WTC11 (cell line): Measurements from ENCODE around the gene RPN2. TPM values are rescaled to one million over a fixed set of nuclear protein-coding genes. Genes with fewer than 3 reads are reported as not detected.

Source experiments
- ATAC-seq: fragments of 200-7000 bp; cut with Tn5 transposase; 2 replicates; pipeline ENCODE4 v1.10.0; 2021; ENCODE audit warnings: mild to moderate bottlenecking, moderate library complexity
- CTCF ChIA-PET: fragments of 300-600 bp; sonication (Branson Sonifier 250); formaldehyde crosslinking; loops from one replicate; lab custom pipeline; 2021; ENCODE audit warnings: antibody characterized with exemption; lab: Charles Lee
- POLR2A ChIA-PET: fragments of 350-600 bp; sonication (Branson Sonifier 250); formaldehyde crosslinking; loops from one replicate; lab custom pipeline; 2021; ENCODE audit warnings: antibody characterized with exemption; lab: Charles Lee
- DNase-seq: peaks from one replicate; pipeline ENCODE4 v3.0.0; 2021; ENCODE audit warnings: low spot score
- H3K27ac Mint-ChIP-seq: 2 replicates; pipeline ENCODE4 v1.8.0; 2021; ENCODE audit warnings: mixed read lengths
- H3K27me3 Mint-ChIP-seq: 2 replicates; pipeline ENCODE4 v1.8.0; 2021; ENCODE audit warnings: low read depth, mild to moderate bottlenecking, moderate library complexity, mixed read lengths
- H3K36me3 Mint-ChIP-seq: 2 replicates; pipeline ENCODE4 v1.8.0; 2021; ENCODE audit warnings: mixed read lengths
- H3K4me1 Mint-ChIP-seq: 2 replicates; pipeline ENCODE4 v1.8.0; 2022; ENCODE audit warnings: mixed read lengths
- H3K4me3 Mint-ChIP-seq: 2 replicates; pipeline ENCODE4 v1.8.0; 2021; ENCODE audit warnings: mild to moderate bottlenecking, moderate library complexity, mixed read lengths
- H3K9me3 Mint-ChIP-seq: 2 replicates; pipeline ENCODE4 v1.8.0; 2021; ENCODE audit warnings: mixed read lengths
- ATF6 ChIP-seq: sonication (generic); formaldehyde crosslinking; IDR thresholded peaks from 2 replicates; pipeline ENCODE4 v1.8.1; 2023; ENCODE audit warnings: mild to moderate bottlenecking, missing genetic modification reagents
- CREB1 ChIP-seq: sonication (generic); formaldehyde crosslinking; IDR thresholded peaks from 2 replicates; pipeline ENCODE4 v1.8.0; 2023; ENCODE audit warnings: mild to moderate bottlenecking, missing genetic modification reagents
- CTCF ChIP-seq: fragments of 200-600 bp; IDR thresholded peaks from 2 replicates; pipeline ENCODE4 v1.8.0; 2022; ENCODE audit warnings: antibody characterized with exemption
- FOXJ3 ChIP-seq: sonication (generic); formaldehyde crosslinking; IDR thresholded peaks from 2 replicates; pipeline ENCODE4 v1.9.0; 2021; ENCODE audit warnings: missing genetic modification reagents, mild to moderate bottlenecking, borderline replicate concordance
- FOXP1 ChIP-seq: sonication (generic); formaldehyde crosslinking; IDR thresholded peaks from 2 replicates; pipeline ENCODE4 v1.8.0; 2022; ENCODE audit warnings: missing genetic modification reagents, mild to moderate bottlenecking, moderate library complexity, borderline replicate concordance
- GRHL2 ChIP-seq: fragments of 250-450 bp; sonication (Bioruptor Pico); IDR thresholded peaks from 2 replicates; pipeline ENCODE4 v1.8.0; 2022; ENCODE audit warnings: mild to moderate bottlenecking, moderate library complexity; ENCODE audit not compliant: insufficient replicate concordance, severe bottlenecking
- HMGA2 ChIP-seq: fragments of 250-450 bp; sonication (Bioruptor Pico); IDR thresholded peaks from 2 replicates; pipeline ENCODE4 v1.4.0; 2021; ENCODE audit warnings: mild to moderate bottlenecking, moderate library complexity
- HMGXB4 ChIP-seq: sonication (generic); formaldehyde crosslinking; IDR thresholded peaks from 2 replicates; pipeline ENCODE4 v1.8.1; 2023; ENCODE audit warnings: mild to moderate bottlenecking, moderate library complexity, missing genetic modification reagents
- TP53 ChIP-seq: sonication (generic); formaldehyde crosslinking; IDR thresholded peaks from 2 replicates; pipeline ENCODE4 v1.8.1; 2023; ENCODE audit warnings: mild to moderate bottlenecking, missing genetic modification reagents
- ZBTB21 ChIP-seq: sonication (generic); formaldehyde crosslinking; IDR thresholded peaks from 2 replicates; pipeline ENCODE4 v1.8.1; 2023; ENCODE audit warnings: mild to moderate bottlenecking, missing genetic modification reagents, borderline replicate concordance
- ZNF219 ChIP-seq: sonication (generic); formaldehyde crosslinking; IDR thresholded peaks from 2 replicates; pipeline ENCODE4 v1.8.0; 2023; ENCODE audit warnings: missing genetic modification reagents, mild to moderate bottlenecking, borderline replicate concordance
- ZNF671 ChIP-seq: fragments of 250-450 bp; sonication (Bioruptor Pico); IDR thresholded peaks from 2 replicates; pipeline ENCODE4 v1.8.0; 2021; ENCODE audit warnings: mild to moderate bottlenecking
- total RNA-seq: library from RNA; stranded (reverse); gene quantifications from 3 replicates; pipeline ENCODE4 v1.2.3, GENCODE V29; 2021
- TF ChIP-seq, protein P1 (sequence below): sonication (generic); formaldehyde crosslinking; IDR thresholded peaks from 2 replicates; pipeline ENCODE4 v1.8.0; 2022; ENCODE audit warnings: missing genetic modification reagents

Gene RPN2
- total RNA-seq, 1 experiment from 2014 or later: 205 TPM

DNA sequence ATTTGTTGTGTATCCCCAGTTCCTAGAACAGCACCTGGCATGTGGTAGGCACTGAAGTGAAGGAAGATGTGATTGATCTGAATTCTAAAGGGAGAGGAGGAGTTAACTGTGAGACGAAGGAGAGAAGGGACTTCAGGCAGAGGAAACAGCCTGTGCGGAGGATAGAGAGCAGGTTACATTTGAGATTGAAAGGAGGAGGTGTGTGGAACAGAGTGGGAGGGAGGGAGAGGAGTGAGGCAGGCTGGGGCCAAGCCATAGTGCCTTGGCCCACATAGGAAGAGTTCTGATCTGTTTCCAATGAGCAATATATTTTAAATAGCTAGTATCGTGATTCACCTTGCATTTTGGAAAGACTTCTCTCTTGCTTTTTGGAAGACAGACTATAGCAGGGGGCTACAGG, 14.1 kb downstream of the RPN2 start:
- ATAC-seq (no peak), DNase-seq (no peak)
- H3K27ac Mint-ChIP-seq: peak overlapping the region; percentile 97
- no peaks in the 10 kb centered on the region for H3K9me3 Mint-ChIP-seq
- no peak for TF ChIP-seq ZNF671 (CRISPR knock-in tag)
- TF ChIP-seq ATF6: no peak
- no peak for TF ChIP-seq ZNF219
- TF ChIP-seq GRHL2 (CRISPR knock-in tag): no peak
- TF ChIP-seq CREB1: no peak
- no peak for TF ChIP-seq TP53 (CRISPR knock-in tag)
- no peak for TF ChIP-seq FOXP1 (CRISPR knock-in tag)
- no peak for TF ChIP-seq CTCF
- TF ChIP-seq ZBTB21 (CRISPR knock-in tag): no peak
- TF ChIP-seq FOXJ3 (CRISPR knock-in tag): no peak
- no peak for TF ChIP-seq HMGA2
- no peak for TF ChIP-seq HMGXB4 (CRISPR knock-in tag)
- H3K4me3 Mint-ChIP-seq: no peak overlapping the region
- H3K27me3 Mint-ChIP-seq: no peaks in the 10 kb centered on the region
- POLR2A ChIA-PET: no interaction called here
- peaks cover 29% of the 10 kb centered on the region for H3K4me1 Mint-ChIP-seq
- CTCF ChIA-PET: interaction anchor here (1.1 to 2.6 kb wide), 3 partner anchors 14 to 44 kb away, joined by 4 to 23 read pairs (median 9); partner anchors contain the start of genes MROH8 and RPN2
- H3K36me3 Mint-ChIP-seq: peaks cover 41% of the 10 kb centered on the region

DNA sequence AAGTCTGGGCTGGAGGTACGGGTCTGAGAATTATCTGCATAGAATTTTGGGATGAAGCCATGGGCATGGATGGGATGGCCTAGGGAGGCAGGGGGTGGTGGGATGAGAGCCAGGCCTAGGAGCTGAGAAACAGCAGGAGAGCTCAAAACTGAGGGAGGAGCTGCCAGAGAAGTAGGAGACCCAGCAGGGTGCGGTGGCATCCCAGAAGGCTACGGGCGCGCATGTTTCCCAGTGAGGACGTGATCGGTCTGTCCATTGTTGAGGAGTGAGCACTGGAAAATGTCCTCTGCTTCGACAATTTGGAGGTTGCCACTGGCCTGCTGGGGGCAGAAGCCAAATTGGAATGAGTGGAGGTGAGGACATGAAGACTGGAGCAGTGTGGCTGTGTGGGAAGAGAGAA, 14.7 kb downstream of the RPN2 start:
- Mint-ChIP-seq H3K36me3 (peaks cover 43% of the 10 kb centered on the region), H3K9me3 (no peaks in the 10 kb centered on the region), H3K27me3 (no peaks in the 10 kb centered on the region), H3K4me1 (peaks cover 29% of the 10 kb centered on the region), H3K4me3 (no peak overlapping the region), H3K27ac (peak overlapping the region; percentile 97)
- TF ChIP-seq TP53 (CRISPR knock-in tag): no peak
- TF ChIP-seq, protein P1, sequence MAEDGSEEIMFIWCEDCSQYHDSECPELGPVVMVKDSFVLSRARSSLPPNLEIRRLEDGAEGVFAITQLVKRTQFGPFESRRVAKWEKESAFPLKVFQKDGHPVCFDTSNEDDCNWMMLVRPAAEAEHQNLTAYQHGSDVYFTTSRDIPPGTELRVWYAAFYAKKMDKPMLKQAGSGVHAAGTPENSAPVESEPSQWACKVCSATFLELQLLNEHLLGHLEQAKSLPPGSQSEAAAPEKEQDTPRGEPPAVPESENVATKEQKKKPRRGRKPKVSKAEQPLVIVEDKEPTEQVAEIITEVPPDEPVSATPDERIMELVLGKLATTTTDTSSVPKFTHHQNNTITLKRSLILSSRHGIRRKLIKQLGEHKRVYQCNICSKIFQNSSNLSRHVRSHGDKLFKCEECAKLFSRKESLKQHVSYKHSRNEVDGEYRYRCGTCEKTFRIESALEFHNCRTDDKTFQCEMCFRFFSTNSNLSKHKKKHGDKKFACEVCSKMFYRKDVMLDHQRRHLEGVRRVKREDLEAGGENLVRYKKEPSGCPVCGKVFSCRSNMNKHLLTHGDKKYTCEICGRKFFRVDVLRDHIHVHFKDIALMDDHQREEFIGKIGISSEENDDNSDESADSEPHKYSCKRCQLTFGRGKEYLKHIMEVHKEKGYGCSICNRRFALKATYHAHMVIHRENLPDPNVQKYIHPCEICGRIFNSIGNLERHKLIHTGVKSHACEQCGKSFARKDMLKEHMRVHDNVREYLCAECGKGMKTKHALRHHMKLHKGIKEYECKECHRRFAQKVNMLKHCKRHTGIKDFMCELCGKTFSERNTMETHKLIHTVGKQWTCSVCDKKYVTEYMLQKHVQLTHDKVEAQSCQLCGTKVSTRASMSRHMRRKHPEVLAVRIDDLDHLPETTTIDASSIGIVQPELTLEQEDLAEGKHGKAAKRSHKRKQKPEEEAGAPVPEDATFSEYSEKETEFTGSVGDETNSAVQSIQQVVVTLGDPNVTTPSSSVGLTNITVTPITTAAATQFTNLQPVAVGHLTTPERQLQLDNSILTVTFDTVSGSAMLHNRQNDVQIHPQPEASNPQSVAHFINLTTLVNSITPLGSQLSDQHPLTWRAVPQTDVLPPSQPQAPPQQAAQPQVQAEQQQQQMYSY (CRISPR knock-in tag): no peak
- POLR2A ChIA-PET: no interaction called here
- no peak for DNase-seq
- CTCF ChIA-PET: interaction anchor here (1.1 kb wide), 1 partner anchor 15 kb away, joined by 4 read pairs; the partner anchor contains the start of genes MROH8 and RPN2
- no peak for ATAC-seq
